Measurements from ENCODE around the gene WBP1L.

DNA sequence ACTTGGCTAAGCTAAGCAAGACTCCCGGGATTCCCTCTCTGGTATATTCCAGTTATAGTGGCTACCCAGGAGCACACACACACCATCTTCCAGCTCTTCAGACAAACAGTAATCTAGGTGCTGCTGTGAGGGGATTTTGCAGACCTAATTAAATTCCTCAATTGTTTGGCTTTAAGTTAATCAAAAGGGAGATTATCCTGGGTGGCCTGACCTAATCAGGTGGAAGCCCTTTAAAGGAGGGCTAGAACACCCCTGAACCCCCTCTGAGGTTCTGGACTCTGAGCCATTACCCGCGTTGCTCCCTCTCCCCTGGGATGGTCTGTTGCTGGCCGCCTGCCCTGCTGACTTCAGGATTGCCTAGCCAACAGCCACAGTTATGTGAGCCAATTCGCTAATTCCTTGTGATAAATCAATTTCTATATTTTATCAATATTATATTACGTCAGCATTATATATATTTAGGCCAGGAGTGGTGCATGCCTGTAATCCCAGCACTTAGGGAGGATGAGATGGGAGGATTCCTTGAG lies 22.9 kb upstream of the WBP1L start:
- TF ChIP-seq, protein P1, sequence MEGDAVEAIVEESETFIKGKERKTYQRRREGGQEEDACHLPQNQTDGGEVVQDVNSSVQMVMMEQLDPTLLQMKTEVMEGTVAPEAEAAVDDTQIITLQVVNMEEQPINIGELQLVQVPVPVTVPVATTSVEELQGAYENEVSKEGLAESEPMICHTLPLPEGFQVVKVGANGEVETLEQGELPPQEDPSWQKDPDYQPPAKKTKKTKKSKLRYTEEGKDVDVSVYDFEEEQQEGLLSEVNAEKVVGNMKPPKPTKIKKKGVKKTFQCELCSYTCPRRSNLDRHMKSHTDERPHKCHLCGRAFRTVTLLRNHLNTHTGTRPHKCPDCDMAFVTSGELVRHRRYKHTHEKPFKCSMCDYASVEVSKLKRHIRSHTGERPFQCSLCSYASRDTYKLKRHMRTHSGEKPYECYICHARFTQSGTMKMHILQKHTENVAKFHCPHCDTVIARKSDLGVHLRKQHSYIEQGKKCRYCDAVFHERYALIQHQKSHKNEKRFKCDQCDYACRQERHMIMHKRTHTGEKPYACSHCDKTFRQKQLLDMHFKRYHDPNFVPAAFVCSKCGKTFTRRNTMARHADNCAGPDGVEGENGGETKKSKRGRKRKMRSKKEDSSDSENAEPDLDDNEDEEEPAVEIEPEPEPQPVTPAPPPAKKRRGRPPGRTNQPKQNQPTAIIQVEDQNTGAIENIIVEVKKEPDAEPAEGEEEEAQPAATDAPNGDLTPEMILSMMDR (IDR thresholded peaks at IDR 0.05; ENCODE audit: insufficient read depth, low read length) = no peak
- TF ChIP-seq POLR2AphosphoS5 (IDR thresholded peaks at IDR 0.05; ENCODE audit: low read depth) (no peak), GABPA (IDR thresholded peaks at IDR 0.05; ENCODE audit: low read depth) (no peak), SPI1 (IDR thresholded peaks at IDR 0.05; ENCODE audit: borderline replicate concordance, low read depth) (no peak)
- TF ChIP-seq, protein P2, sequence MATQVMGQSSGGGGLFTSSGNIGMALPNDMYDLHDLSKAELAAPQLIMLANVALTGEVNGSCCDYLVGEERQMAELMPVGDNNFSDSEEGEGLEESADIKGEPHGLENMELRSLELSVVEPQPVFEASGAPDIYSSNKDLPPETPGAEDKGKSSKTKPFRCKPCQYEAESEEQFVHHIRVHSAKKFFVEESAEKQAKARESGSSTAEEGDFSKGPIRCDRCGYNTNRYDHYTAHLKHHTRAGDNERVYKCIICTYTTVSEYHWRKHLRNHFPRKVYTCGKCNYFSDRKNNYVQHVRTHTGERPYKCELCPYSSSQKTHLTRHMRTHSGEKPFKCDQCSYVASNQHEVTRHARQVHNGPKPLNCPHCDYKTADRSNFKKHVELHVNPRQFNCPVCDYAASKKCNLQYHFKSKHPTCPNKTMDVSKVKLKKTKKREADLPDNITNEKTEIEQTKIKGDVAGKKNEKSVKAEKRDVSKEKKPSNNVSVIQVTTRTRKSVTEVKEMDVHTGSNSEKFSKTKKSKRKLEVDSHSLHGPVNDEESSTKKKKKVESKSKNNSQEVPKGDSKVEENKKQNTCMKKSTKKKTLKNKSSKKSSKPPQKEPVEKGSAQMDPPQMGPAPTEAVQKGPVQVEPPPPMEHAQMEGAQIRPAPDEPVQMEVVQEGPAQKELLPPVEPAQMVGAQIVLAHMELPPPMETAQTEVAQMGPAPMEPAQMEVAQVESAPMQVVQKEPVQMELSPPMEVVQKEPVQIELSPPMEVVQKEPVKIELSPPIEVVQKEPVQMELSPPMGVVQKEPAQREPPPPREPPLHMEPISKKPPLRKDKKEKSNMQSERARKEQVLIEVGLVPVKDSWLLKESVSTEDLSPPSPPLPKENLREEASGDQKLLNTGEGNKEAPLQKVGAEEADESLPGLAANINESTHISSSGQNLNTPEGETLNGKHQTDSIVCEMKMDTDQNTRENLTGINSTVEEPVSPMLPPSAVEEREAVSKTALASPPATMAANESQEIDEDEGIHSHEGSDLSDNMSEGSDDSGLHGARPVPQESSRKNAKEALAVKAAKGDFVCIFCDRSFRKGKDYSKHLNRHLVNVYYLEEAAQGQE (IDR thresholded peaks at IDR 0.05; ENCODE audit: insufficient replicate concordance, low read depth) = no peak

Measured in HL-60 (cell line).